Vagina (tissue), 2 donors: ENCODE data around the gene MEGF6. TPM values are rescaled to one million over a fixed set of nuclear protein-coding genes. Genes with fewer than 3 reads are reported as not detected.
A peak's percentile ranks its signal among the peaks of the same experiment; 100 is the strongest.
"Not testable (repeated sequence)": the region's sequence is repeated elsewhere in the genome, so short reads cannot be mapped to it uniquely, and the experiment has no call there.

Source experiments
- DNase-seq, 2 donors: peaks; one replicate each; pipeline ENCODE4 v3.0.0-alpha.2; 2017; ENCODE audit errors: extremely low spot score in 2 of 2
- H3K27ac ChIP-seq: fragments of 200-600 bp; sonication (generic); one replicate; pipeline ENCODE4 v1.5.1; 2019
- H3K27me3 ChIP-seq: fragments of 200-600 bp; sonication (generic); one replicate; pipeline ENCODE4 v1.5.1; 2019
- H3K36me3 ChIP-seq, 2 donors: fragments of 200-600 bp; sonication (generic); one replicate each; pipeline ENCODE4 v1.5.1; 2017 to 2019
- H3K4me1 ChIP-seq: fragments of 200-600 bp; sonication (generic); one replicate; pipeline ENCODE4 v1.5.1; 2019
- H3K4me3 ChIP-seq, 2 donors: fragments of 200-600 bp; sonication (generic); 1 replicate in 1 of 2; 2 replicates in 1 of 2; pipeline ENCODE4 v1.5.1; 2016 to 2019
- H3K9me3 ChIP-seq: fragments of 200-600 bp; sonication (generic); one replicate; pipeline ENCODE4 v1.5.1; 2019
- POLR2A ChIP-seq, 2 donors: fragments of 450-650 bp; IDR thresholded peaks; one replicate each; pipeline ENCODE4 v1.6.1; 2017; ENCODE audit warnings: antibody characterized with exemption in 2 of 2, mild to moderate bottlenecking in 2 of 2, moderate library complexity in 2 of 2
- POLR2AphosphoS5 ChIP-seq, 2 donors: sonication (generic); formaldehyde crosslinking; IDR thresholded peaks; one replicate each; pipeline ENCODE4 v1.9.0; 2017; ENCODE audit warnings: antibody characterized with exemption in 2 of 2, mild to moderate bottlenecking in 2 of 2, low read depth in 1 of 2; ENCODE audit not compliant: insufficient read depth in 1 of 2
- intact Hi-C: fragments of 100-400 bp; cut with DNase I; formaldehyde crosslinking; loops from one replicate; pipeline ENCODE4 v1.15.1; 2023
- total RNA-seq: library from RNA; depleted of rRNA; stranded (reverse); fragments of >200 nt; gene quantifications from one replicate; pipeline ENCODE4 v1.2.3, GENCODE V29; 2016
- TF ChIP-seq, protein P1 (sequence below), 3 experiments: fragments of 450-650 bp in 2 of 3; fragments of 200-600 bp in 1 of 3; sonication (generic) in 1 of 3; IDR thresholded peaks; one replicate each; pipeline ENCODE4 v1.5.1; 2017 to 2019; ENCODE audit warnings: antibody characterized with exemption in 3 of 3, mild to moderate bottlenecking in 2 of 3, moderate library complexity in 2 of 3

The MEGF6 gene
- total RNA-seq, 1 donor from 2014 or later, result 37.6 TPM

DNA sequence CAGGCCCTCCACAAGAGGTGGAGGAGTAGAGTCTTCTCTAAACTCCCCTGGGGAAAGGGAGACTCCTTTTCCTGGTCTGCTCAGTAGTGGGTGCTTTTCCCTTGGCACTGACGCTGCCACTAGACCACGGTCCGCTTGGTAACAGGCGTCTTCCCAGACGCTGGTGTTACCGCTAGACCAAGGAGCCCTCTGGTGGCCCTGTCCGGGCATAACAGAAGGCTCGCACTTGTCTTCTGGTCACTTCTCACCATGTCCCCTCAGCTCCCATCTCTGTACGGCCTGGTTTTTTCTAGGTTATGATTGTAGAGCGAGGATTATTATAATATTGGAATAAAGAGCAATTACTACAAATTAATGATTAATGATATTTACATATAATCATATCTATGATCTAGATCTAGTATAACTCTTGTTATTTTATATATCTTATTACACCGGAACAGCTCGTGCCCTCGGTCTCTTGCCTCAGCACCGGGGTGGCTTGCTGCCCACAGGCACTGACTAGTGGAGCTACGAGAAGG, 9.9 kb upstream of the MEGF6 start:
- H3K27ac ChIP-seq, intact Hi-C loops, H3K36me3 ChIP-seq, H3K27me3 ChIP-seq, DNase-seq, H3K4me3 ChIP-seq, H3K9me3 ChIP-seq: not testable (repeated sequence)
- TF ChIP-seq, protein P1, sequence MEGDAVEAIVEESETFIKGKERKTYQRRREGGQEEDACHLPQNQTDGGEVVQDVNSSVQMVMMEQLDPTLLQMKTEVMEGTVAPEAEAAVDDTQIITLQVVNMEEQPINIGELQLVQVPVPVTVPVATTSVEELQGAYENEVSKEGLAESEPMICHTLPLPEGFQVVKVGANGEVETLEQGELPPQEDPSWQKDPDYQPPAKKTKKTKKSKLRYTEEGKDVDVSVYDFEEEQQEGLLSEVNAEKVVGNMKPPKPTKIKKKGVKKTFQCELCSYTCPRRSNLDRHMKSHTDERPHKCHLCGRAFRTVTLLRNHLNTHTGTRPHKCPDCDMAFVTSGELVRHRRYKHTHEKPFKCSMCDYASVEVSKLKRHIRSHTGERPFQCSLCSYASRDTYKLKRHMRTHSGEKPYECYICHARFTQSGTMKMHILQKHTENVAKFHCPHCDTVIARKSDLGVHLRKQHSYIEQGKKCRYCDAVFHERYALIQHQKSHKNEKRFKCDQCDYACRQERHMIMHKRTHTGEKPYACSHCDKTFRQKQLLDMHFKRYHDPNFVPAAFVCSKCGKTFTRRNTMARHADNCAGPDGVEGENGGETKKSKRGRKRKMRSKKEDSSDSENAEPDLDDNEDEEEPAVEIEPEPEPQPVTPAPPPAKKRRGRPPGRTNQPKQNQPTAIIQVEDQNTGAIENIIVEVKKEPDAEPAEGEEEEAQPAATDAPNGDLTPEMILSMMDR (IDR thresholded peaks at IDR 0.05), result peak; percentile 28 to 31 (median 31)
- peaks cover 39% of the 10 kb centered on the region for H3K4me1 ChIP-seq

DNA sequence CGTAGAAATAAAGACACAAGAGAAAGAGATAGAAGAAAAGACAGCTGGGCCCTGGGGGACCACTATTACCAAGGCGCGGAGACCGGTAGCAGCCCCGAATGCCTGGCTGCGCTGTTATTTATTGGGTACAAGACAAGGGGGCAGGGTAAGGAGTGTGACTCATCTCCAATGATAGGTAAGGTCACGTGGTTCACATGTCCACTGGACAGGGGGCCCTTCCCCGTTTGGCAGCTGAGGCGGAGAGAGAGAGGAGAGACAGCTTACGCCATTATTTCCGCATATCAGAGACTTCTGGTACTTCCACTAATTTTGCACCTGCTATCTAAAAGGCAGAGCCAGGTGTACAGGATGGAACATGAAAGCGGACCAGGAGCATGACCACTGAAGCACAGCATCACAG, 9.4 kb upstream of the MEGF6 start:
- no peak overlapping the region for H3K4me3 ChIP-seq
- no peaks in the 10 kb centered on the region for H3K9me3 ChIP-seq
- intact Hi-C loops, result no loop called here
- no peak for TF ChIP-seq POLR2A (IDR thresholded peaks at IDR 0.05)
- TF ChIP-seq, protein P1 (IDR thresholded peaks at IDR 0.05), result no peak
- TF ChIP-seq POLR2AphosphoS5 (IDR thresholded peaks at IDR 0.05; ENCODE audit: insufficient read depth in 1 of 2, low read depth in 1 of 2), result no peak
- no peak overlapping the region for H3K27ac ChIP-seq
- H3K4me1 ChIP-seq, result peaks cover 34% of the 10 kb centered on the region
- no peak for DNase-seq
- no peaks in the 10 kb centered on the region for H3K27me3 ChIP-seq
- H3K36me3 ChIP-seq, result no peaks in the 10 kb centered on the region

DNA sequence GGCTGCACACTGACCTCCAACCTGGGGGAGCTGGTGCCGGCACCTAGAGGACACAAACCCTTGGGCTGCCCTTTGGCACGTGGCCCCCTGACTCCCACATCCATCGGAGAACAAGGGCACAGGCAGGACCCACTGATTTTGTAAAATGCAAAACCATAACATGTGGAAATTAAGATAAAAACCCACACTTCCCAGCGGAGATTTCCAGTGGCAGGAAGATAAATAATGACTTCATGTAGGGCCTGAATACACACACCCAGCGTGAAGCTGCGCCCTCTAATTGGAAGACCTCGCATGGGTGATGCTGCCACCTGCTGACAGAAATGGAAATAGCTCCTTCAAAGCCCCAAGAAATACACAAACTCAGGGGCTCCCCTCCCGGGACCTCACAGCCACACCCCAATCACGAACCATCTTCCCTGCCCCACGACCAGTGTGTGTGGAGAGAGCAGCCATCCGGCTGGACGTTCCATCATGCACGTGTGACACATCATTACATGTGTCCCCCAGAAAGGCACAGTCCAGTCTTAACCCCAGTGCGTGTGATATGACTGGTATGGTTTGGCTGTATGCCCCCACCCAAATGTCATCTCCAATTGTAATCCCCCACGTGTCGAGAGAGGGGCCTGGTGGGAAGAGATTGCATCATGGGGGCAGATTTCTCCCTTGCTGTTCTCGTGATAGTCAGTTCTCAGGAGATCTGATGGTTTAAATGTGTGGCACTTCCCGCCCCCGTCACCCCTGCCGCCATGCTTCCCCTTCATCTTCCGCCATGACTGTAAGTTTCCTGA, 7.8 kb upstream of the MEGF6 start:
- H3K27ac ChIP-seq, result no peak overlapping the region
- no peaks in the 10 kb centered on the region for H3K9me3 ChIP-seq
- no peak for DNase-seq
- H3K27me3 ChIP-seq, result no peaks in the 10 kb centered on the region
- intact Hi-C loops, result no loop called here
- H3K36me3 ChIP-seq, result no peaks in the 10 kb centered on the region
- H3K4me1 ChIP-seq, result peaks cover 25% of the 10 kb centered on the region
- TF ChIP-seq, protein P1 (IDR thresholded peaks at IDR 0.05), result peak; percentile 67 to 91 (median 76)
- TF ChIP-seq POLR2AphosphoS5 (IDR thresholded peaks at IDR 0.05; ENCODE audit: insufficient read depth in 1 of 2, low read depth in 1 of 2) (peak in 1 of 2 donors; percentile 45), POLR2A (IDR thresholded peaks at IDR 0.05) (no peak)
- no peak overlapping the region for H3K4me3 ChIP-seq

DNA sequence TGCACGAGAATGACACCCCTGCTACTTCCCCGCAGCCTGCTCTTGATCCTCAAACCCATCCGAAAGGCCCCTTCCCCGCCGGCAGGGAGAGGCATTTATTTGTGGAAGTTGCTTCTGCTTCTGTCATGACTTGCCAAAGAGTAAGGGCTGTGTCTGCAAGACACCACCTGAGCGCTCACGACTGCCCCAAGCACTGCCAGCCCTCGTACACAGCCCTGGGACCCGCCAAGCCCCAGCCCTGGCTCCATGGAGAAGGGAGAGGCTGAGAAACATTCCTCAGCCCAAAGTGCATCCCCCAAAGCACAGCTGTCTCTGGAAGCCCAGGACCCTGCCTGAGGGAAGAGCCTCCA, 7.2 kb upstream of the MEGF6 start:
- TF ChIP-seq POLR2A (IDR thresholded peaks at IDR 0.05) (no peak), POLR2AphosphoS5 (IDR thresholded peaks at IDR 0.05; ENCODE audit: insufficient read depth in 1 of 2, low read depth in 1 of 2) (no peak)
- TF ChIP-seq, protein P1 (IDR thresholded peaks at IDR 0.05), result no peak

DNA sequence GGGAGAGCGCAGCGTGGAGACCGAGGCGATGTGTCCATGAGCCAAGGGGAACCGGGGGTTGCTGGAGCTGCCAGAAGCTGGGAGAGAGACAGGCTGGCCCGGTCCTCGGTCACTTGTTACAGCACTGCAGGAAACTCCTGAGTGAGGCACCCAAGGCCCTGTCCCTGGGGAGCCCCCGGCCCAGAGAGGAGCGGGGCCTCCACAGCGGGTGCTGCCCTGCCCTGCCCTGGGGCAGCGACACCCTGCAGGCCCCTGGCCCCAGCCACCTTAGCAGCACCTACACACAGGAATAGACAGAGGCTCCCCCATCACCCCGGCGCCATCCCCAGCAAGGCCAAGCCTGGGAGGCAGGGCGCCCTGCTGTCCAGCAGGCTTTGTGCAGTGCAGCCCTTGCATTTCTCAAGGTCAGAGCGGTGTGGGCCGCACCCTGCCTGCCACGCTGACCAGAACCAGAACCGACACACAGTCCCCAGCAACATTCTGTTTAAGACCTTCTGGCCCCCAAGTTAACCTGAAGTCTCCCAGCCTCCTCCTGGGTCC, 6.6 kb upstream of the MEGF6 start:
- Histone ChIP-seq H3K4me3 (no peak overlapping the region), H3K9me3 (no peaks in the 10 kb centered on the region), H3K27ac (no peak overlapping the region), H3K36me3 (no peaks in the 10 kb centered on the region), H3K27me3 (no peaks in the 10 kb centered on the region), H3K4me1 (peaks cover 13% of the 10 kb centered on the region)
- TF ChIP-seq POLR2AphosphoS5 (IDR thresholded peaks at IDR 0.05; ENCODE audit: insufficient read depth in 1 of 2, low read depth in 1 of 2) (no peak), POLR2A (IDR thresholded peaks at IDR 0.05) (no peak)
- TF ChIP-seq, protein P1 (IDR thresholded peaks at IDR 0.05), result no peak
- intact Hi-C loops, result loop anchor here (2.0 kb wide), 1 partner anchor 125 kb away; no protein-coding TSS in a partner anchor
- no peak for DNase-seq

More for the DNA sequence above, 7.2 kb upstream of the MEGF6 start:
- no peaks in the 10 kb centered on the region for H3K9me3 ChIP-seq
- DNase-seq, result no peak
- intact Hi-C loops, result no loop called here
- no peak overlapping the region for H3K27ac ChIP-seq
- no peaks in the 10 kb centered on the region for H3K27me3 ChIP-seq
- peaks cover 19% of the 10 kb centered on the region for H3K4me1 ChIP-seq
- no peak overlapping the region for H3K4me3 ChIP-seq
- H3K36me3 ChIP-seq, result no peaks in the 10 kb centered on the region
